ENCODE results near the gene SCLT1.

The SCLT1 gene

GRCh38 chr4:128859887-128860677 is 233.3 kb downstream of the SCLT1 start:
- H3K4me3 ChIP-seq (ENCODE audit: low read depth, low read length): no peak overlapping the region
- no peak for TF ChIP-seq CTCF (IDR thresholded peaks at IDR 0.05; ENCODE audit: low read depth, low read length)

- H3K4me3 ChIP-seq (ENCODE audit: low read depth, low read length): no peak overlapping the region
- TF ChIP-seq CTCF (IDR thresholded peaks at IDR 0.05; ENCODE audit: low read depth, low read length): no peak
Observed at GRCh38 chr4:128858879-128859671, 234.3 kb downstream of the SCLT1 start.

- no peak overlapping the region for H3K4me3 ChIP-seq (ENCODE audit: low read depth, low read length)
- no peak for TF ChIP-seq CTCF (IDR thresholded peaks at IDR 0.05; ENCODE audit: low read depth, low read length)
Observed at GRCh38 chr4:128856246-128856645, 237.1 kb downstream of the SCLT1 start.

- no peak for TF ChIP-seq CTCF (IDR thresholded peaks at IDR 0.05; ENCODE audit: low read depth, low read length)
- H3K4me3 ChIP-seq (ENCODE audit: low read depth, low read length): no peak overlapping the region
Observed at GRCh38 chr4:128855621-128856020, 237.7 kb downstream of the SCLT1 start.

- no peak overlapping the region for H3K4me3 ChIP-seq (ENCODE audit: low read depth, low read length)
- no peak for TF ChIP-seq CTCF (IDR thresholded peaks at IDR 0.05; ENCODE audit: low read depth, low read length)
Observed at GRCh38 chr4:128854433-128854832, 238.9 kb downstream of the SCLT1 start.

- H3K4me3 ChIP-seq (ENCODE audit: low read depth, low read length): no peak overlapping the region
- no peak for TF ChIP-seq CTCF (IDR thresholded peaks at IDR 0.05; ENCODE audit: low read depth, low read length)
Observed at GRCh38 chr4:128853741-128854140, 239.6 kb downstream of the SCLT1 start.

GRCh38 chr4:128850252-128850651 is 243.1 kb downstream of the SCLT1 start:
- H3K4me3 ChIP-seq (ENCODE audit: low read depth, low read length): no peak overlapping the region
- no peak for TF ChIP-seq CTCF (IDR thresholded peaks at IDR 0.05; ENCODE audit: low read depth, low read length)
